GM23338 (cell line): ENCODE results near the gene SLC35D2. TPM values are rescaled to one million over a fixed set of nuclear protein-coding genes. Genes with fewer than 3 reads are reported as not detected.
A peak's percentile ranks its signal among the peaks of the same experiment; 100 is the strongest.

Experiments
- ATAC-seq: fragments of 200-7000 bp; cut with Tn5 transposase; 3 replicates; pipeline ENCODE4 v1.9.1; 2020
- DNase-seq: peaks from one replicate; pipeline ENCODE4 v3.0.0-alpha.2; 2015; ENCODE audit warnings: low spot score
- H2AFZ ChIP-seq: fragments of 200-600 bp; sonication (generic); 2 replicates; pipeline ENCODE4 v1.8.0; 2016; ENCODE audit warnings: antibody characterized with exemption, mild to moderate bottlenecking, moderate library complexity
- H3F3A ChIP-seq: fragments of 200-600 bp; sonication (generic); replicated peaks from 2 replicates; pipeline ENCODE4 v1.8.0; 2017; ENCODE audit warnings: antibody characterized with exemption, mixed run types, low read depth
- H3K27ac ChIP-seq: fragments of 200-600 bp; sonication (generic); 2 replicates; pipeline ENCODE4 v1.6.1; 2016; ENCODE audit warnings: low read depth
- H3K27me3 ChIP-seq: fragments of 200-600 bp; sonication (generic); 2 replicates; pipeline ENCODE4 v1.8.0; 2016; ENCODE audit warnings: mild to moderate bottlenecking, mixed run types, moderate library complexity; ENCODE audit not compliant: insufficient read depth
- H3K36me3 ChIP-seq: fragments of 200-600 bp; sonication (generic); 2 replicates; pipeline ENCODE4 v1.8.0; 2016; ENCODE audit warnings: mild to moderate bottlenecking; ENCODE audit not compliant: insufficient read depth
- H3K4me1 ChIP-seq: fragments of 200-600 bp; sonication (generic); 2 replicates; pipeline ENCODE4 v1.8.0; 2016; ENCODE audit warnings: mild to moderate bottlenecking, moderate library complexity; ENCODE audit not compliant: insufficient read depth
- H3K4me2 ChIP-seq: fragments of 200-600 bp; sonication (generic); 2 replicates; pipeline ENCODE4 v1.7.1; 2017; ENCODE audit warnings: mixed run types
- H3K4me3 ChIP-seq: fragments of 200-600 bp; sonication (generic); 2 replicates; pipeline ENCODE4 v1.6.1; 2016; ENCODE audit warnings: mixed run types
- H3K79me2 ChIP-seq: fragments of 200-600 bp; sonication (generic); replicated peaks from 2 replicates; pipeline ENCODE4 v1.8.0; 2017; ENCODE audit warnings: mild to moderate bottlenecking; ENCODE audit not compliant: insufficient read depth
- H3K9me2 ChIP-seq: fragments of 200-600 bp; sonication (generic); 2 replicates; pipeline ENCODE4 v1.8.0; 2017; ENCODE audit not compliant: insufficient read depth
- H4K20me1 ChIP-seq: fragments of 200-600 bp; sonication (generic); replicated peaks from 2 replicates; pipeline ENCODE4 v1.8.0; 2017; ENCODE audit warnings: mild to moderate bottlenecking; ENCODE audit not compliant: insufficient read depth
- H3K27ac Mint-ChIP-seq: 2 replicates; pipeline ENCODE4 v1.8.0; 2020; ENCODE audit warnings: inconsistent platforms, mild to moderate bottlenecking, moderate library complexity, mixed read lengths
- H3K27me3 Mint-ChIP-seq: 3 replicates; pipeline ENCODE4 v1.8.0; 2022; ENCODE audit warnings: low read depth, mild to moderate bottlenecking, moderate library complexity, mixed read lengths, inconsistent platforms; ENCODE audit not compliant: insufficient read depth, poor library complexity
- H3K36me3 Mint-ChIP-seq: 3 replicates; pipeline ENCODE4 v1.8.0; 2021; ENCODE audit warnings: low read depth, mild to moderate bottlenecking, inconsistent platforms, moderate library complexity, mixed read lengths
- H3K4me1 Mint-ChIP-seq: 3 replicates; pipeline ENCODE4 v1.8.0; 2020; ENCODE audit warnings: mild to moderate bottlenecking, inconsistent platforms, mixed read lengths
- H3K4me3 Mint-ChIP-seq: 3 replicates; pipeline ENCODE4 v1.8.0; 2021; ENCODE audit warnings: moderate library complexity, mild to moderate bottlenecking, inconsistent platforms, mixed read lengths
- H3K9me3 Mint-ChIP-seq: 3 replicates; pipeline ENCODE4 v1.8.0; 2020; ENCODE audit warnings: moderate library complexity, mild to moderate bottlenecking, inconsistent platforms, mixed read lengths
- CREB1 ChIP-seq: fragments of 250-450 bp; sonication (Bioruptor Pico); IDR thresholded peaks from 2 replicates; pipeline ENCODE4 v1.5.0; 2020; ENCODE audit warnings: low read depth, mild to moderate bottlenecking, moderate library complexity
- EZH2 ChIP-seq: fragments of 200-600 bp; sonication (generic); IDR thresholded peaks from one replicate; pipeline ENCODE4 v1.8.0; 2017; ENCODE audit warnings: antibody characterized with exemption, mild to moderate bottlenecking, low read depth; ENCODE audit not compliant: unreplicated experiment
- EZH2phosphoT487 ChIP-seq: fragments of 200-600 bp; sonication (generic); IDR thresholded peaks from one replicate; pipeline ENCODE4 v1.8.1; 2018; ENCODE audit warnings: antibody characterized with exemption; ENCODE audit not compliant: unreplicated experiment
- JUNB ChIP-seq: IDR thresholded peaks from one replicate; pipeline ENCODE4 v1.6.1; 2016; ENCODE audit warnings: antibody characterized with exemption; ENCODE audit not compliant: unreplicated experiment
- NANOG ChIP-seq: IDR thresholded peaks from 2 replicates; pipeline ENCODE4 v1.6.1; 2016; ENCODE audit warnings: antibody characterized with exemption, borderline replicate concordance
- POLR2AphosphoS5 ChIP-seq: IDR thresholded peaks from 2 replicates; pipeline ENCODE4 v1.6.1; 2016; ENCODE audit warnings: antibody characterized with exemption, low read depth
- STAT1 ChIP-seq: IDR thresholded peaks from one replicate; pipeline ENCODE4 v1.6.1; 2016; ENCODE audit warnings: antibody characterized with exemption; ENCODE audit not compliant: unreplicated experiment
- ZNF114 ChIP-seq: fragments of 250-450 bp; sonication (Bioruptor Pico); IDR thresholded peaks from 2 replicates; pipeline ENCODE4 v1.5.0; 2020; ENCODE audit warnings: mild to moderate bottlenecking, moderate library complexity
- ZNF331 ChIP-seq: fragments of 250-450 bp; sonication (Bioruptor Pico); IDR thresholded peaks from 2 replicates; pipeline ENCODE4 v1.5.0; 2020; ENCODE audit warnings: low read depth, mild to moderate bottlenecking, moderate library complexity
- polyA plus RNA-seq: library from polyadenylated mRNA; unstranded; fragments of >200 nt; fragmentation: Nextera tagmentation; extraction: Ambion mirVana; gene quantifications from 2 replicates; pipeline ENCODE4 v1.2.1, GENCODE V29; 2016
- total RNA-seq: library from RNA; depleted of rRNA; stranded (reverse); fragments of >200 nt; shearing (Covaris generic); gene quantifications from 2 replicates; pipeline ENCODE4 v1.2.3, GENCODE V29; 2014
- TF ChIP-seq, protein P1 (sequence below): IDR thresholded peaks from 2 replicates; pipeline ENCODE4 v1.6.1; 2016; ENCODE audit warnings: antibody characterized with exemption
- TF ChIP-seq, protein P2 (sequence below), 2 experiments: fragments of 200-600 bp in 1 of 2; sonication (generic) in 1 of 2; conservative IDR thresholded peaks; 2 replicates each; pipeline versions ENCODE4 v1.5.1 to v1.6.1; 2016 to 2017; ENCODE audit warnings: antibody characterized with exemption in 2 of 2, low read depth in 2 of 2, mild to moderate bottlenecking in 2 of 2, moderate library complexity in 1 of 2
- TF ChIP-seq, protein P3 (sequence below): IDR thresholded peaks from one replicate; pipeline ENCODE4 v1.6.1; 2018; ENCODE audit warnings: antibody characterized with exemption; ENCODE audit not compliant: unreplicated experiment

The SLC35D2 gene
- total and polyA plus RNA-seq, 2 experiments from 2014 or later = 8.2 to 14.4 TPM

DNA sequence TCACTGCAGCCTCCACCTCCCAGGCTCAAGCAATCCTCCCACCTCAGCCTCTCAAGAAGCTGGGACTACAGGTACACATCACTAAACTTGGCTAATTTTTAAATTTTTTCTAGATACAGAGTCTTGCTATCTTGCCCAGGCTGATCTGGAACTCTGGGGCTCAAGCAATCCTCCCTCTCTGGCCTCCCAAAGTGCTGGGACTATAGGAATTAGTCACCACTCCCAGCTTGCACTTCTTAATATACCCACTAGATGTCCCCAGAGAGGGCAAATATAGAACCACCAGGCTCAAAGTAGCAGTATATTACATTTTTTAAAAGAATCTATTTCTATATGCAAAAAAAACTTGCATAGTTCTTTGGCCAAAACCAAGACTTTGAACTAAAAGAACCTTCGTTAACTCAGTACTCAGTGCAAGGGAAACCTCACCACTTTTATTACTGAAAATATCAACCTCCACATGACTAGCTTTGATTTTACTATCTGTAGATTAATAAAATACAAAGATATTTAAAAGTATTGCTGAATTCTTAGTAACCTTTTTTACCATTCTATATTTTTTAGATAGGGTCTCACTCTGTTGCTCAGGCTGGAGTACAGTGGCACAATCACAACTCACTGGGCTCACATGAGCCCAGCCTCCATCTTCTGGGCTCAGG is 55.7 kb downstream of the SLC35D2 start:
- no peaks in the 10 kb centered on the region for H3K79me2 ChIP-seq
- peaks cover 3% of the 10 kb centered on the region for H3K27me3 Mint-ChIP-seq
- TF ChIP-seq EZH2phosphoT487 (no peak), CREB1 (no peak), ZNF331 (CRISPR knock-in tag) (0 out of 2 replicates have a peak, but pooled peaks have one; percentile 16), NANOG (no peak), EZH2 (no peak), STAT1 (no peak), ZNF114 (CRISPR knock-in tag) (no peak), POLR2AphosphoS5 (no peak), JUNB (no peak)
- TF ChIP-seq, protein P1, sequence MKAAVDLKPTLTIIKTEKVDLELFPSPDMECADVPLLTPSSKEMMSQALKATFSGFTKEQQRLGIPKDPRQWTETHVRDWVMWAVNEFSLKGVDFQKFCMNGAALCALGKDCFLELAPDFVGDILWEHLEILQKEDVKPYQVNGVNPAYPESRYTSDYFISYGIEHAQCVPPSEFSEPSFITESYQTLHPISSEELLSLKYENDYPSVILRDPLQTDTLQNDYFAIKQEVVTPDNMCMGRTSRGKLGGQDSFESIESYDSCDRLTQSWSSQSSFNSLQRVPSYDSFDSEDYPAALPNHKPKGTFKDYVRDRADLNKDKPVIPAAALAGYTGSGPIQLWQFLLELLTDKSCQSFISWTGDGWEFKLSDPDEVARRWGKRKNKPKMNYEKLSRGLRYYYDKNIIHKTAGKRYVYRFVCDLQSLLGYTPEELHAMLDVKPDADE = no peak
- TF ChIP-seq, protein P2, sequence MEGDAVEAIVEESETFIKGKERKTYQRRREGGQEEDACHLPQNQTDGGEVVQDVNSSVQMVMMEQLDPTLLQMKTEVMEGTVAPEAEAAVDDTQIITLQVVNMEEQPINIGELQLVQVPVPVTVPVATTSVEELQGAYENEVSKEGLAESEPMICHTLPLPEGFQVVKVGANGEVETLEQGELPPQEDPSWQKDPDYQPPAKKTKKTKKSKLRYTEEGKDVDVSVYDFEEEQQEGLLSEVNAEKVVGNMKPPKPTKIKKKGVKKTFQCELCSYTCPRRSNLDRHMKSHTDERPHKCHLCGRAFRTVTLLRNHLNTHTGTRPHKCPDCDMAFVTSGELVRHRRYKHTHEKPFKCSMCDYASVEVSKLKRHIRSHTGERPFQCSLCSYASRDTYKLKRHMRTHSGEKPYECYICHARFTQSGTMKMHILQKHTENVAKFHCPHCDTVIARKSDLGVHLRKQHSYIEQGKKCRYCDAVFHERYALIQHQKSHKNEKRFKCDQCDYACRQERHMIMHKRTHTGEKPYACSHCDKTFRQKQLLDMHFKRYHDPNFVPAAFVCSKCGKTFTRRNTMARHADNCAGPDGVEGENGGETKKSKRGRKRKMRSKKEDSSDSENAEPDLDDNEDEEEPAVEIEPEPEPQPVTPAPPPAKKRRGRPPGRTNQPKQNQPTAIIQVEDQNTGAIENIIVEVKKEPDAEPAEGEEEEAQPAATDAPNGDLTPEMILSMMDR (conservative IDR thresholded peaks at IDR 0.05; ENCODE audit: low read depth in 2 of 2) = peak; percentile 75 to 86
- no peak overlapping the region for H3K27ac ChIP-seq
- peaks cover 10% of the 10 kb centered on the region for H3K4me1 Mint-ChIP-seq
- no peaks in the 10 kb centered on the region for H3K36me3 ChIP-seq
- no peak overlapping the region for H3K4me3 ChIP-seq
- H4K20me1 ChIP-seq = no peaks in the 10 kb centered on the region
- H3K9me2 ChIP-seq = no peaks in the 10 kb centered on the region
- DNase-seq = peak; percentile 74
- H3K27me3 ChIP-seq = no peaks in the 10 kb centered on the region
- no peak overlapping the region for H3K27ac Mint-ChIP-seq
- ATAC-seq = peak; percentile 45
- H3F3A ChIP-seq = no peaks in the 10 kb centered on the region
- H3K9me3 Mint-ChIP-seq = no peaks in the 10 kb centered on the region
- H3K4me2 ChIP-seq = no peak overlapping the region
- peaks cover 9% of the 10 kb centered on the region; the same call in 1 of the 2 replicates for H3K4me1 ChIP-seq
- H3K4me3 Mint-ChIP-seq = no peak overlapping the region
- H2AFZ ChIP-seq = no peak overlapping the region
- H3K36me3 Mint-ChIP-seq = no peaks in the 10 kb centered on the region

DNA sequence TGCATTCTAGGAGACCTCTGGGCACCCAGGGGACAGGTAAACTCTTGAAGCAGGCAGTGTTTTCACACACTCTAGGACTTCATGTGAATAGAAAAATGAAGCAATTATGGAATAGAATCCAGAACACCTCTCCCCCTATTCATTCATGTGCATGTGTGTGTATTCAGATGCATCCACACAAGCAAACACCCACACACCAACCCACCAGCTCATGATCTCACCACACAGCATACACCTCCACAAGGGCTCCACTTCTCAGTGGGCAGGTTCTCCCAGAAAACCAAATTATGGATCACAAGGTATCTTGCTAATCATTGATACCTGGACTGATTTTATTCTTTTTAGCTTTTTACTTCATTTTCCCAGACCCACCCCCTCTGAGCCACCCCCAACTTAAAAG is 60.3 kb downstream of the SLC35D2 start:
- no peak overlapping the region for H3K4me2 ChIP-seq
- no peak for DNase-seq

More for the DNA sequence above, 60.3 kb downstream of the SLC35D2 start:
- Mint-ChIP-seq H3K27me3 (peaks cover 4% of the 10 kb centered on the region), H3K4me1 (peaks cover 16% of the 10 kb centered on the region), H3K36me3 (no peaks in the 10 kb centered on the region), H3K27ac (no peak overlapping the region), H3K4me3 (no peak overlapping the region), H3K9me3 (no peaks in the 10 kb centered on the region)
- Histone ChIP-seq H3K36me3 (no peaks in the 10 kb centered on the region), H3K9me2 (no peaks in the 10 kb centered on the region), H4K20me1 (no peaks in the 10 kb centered on the region), H3K4me3 (no peak overlapping the region), H3K27me3 (no peaks in the 10 kb centered on the region), H2AFZ (no peak overlapping the region), H3K79me2 (no peaks in the 10 kb centered on the region), H3K4me1 (peaks cover 10% of the 10 kb centered on the region; the same call in 1 of the 2 replicates), H3F3A (no peaks in the 10 kb centered on the region), H3K27ac (no peak overlapping the region)
- TF ChIP-seq CREB1 (no peak), POLR2AphosphoS5 (no peak), EZH2 (no peak), STAT1 (no peak)
- TF ChIP-seq, protein P1 = no peak
- TF ChIP-seq, protein P2 (conservative IDR thresholded peaks at IDR 0.05; ENCODE audit: low read depth in 2 of 2) = no peak
- TF ChIP-seq, protein P3, sequence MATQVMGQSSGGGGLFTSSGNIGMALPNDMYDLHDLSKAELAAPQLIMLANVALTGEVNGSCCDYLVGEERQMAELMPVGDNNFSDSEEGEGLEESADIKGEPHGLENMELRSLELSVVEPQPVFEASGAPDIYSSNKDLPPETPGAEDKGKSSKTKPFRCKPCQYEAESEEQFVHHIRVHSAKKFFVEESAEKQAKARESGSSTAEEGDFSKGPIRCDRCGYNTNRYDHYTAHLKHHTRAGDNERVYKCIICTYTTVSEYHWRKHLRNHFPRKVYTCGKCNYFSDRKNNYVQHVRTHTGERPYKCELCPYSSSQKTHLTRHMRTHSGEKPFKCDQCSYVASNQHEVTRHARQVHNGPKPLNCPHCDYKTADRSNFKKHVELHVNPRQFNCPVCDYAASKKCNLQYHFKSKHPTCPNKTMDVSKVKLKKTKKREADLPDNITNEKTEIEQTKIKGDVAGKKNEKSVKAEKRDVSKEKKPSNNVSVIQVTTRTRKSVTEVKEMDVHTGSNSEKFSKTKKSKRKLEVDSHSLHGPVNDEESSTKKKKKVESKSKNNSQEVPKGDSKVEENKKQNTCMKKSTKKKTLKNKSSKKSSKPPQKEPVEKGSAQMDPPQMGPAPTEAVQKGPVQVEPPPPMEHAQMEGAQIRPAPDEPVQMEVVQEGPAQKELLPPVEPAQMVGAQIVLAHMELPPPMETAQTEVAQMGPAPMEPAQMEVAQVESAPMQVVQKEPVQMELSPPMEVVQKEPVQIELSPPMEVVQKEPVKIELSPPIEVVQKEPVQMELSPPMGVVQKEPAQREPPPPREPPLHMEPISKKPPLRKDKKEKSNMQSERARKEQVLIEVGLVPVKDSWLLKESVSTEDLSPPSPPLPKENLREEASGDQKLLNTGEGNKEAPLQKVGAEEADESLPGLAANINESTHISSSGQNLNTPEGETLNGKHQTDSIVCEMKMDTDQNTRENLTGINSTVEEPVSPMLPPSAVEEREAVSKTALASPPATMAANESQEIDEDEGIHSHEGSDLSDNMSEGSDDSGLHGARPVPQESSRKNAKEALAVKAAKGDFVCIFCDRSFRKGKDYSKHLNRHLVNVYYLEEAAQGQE = no peak
- ATAC-seq = no peak
